HepG2 (cell line): ENCODE data around the gene SH3BP5. TPM values are rescaled to one million over a fixed set of nuclear protein-coding genes. Genes with fewer than 3 reads are reported as not detected.

ENCODE experiments used
- ATAC-seq: fragments of 200-7000 bp; cut with Tn5 transposase; 3 replicates; pipeline ENCODE4 v1.9.1; 2020; ENCODE audit warnings: mild to moderate bottlenecking, moderate library complexity
- BruUV-seq: library from RNA; stranded (reverse); fragments of 400-500 nt; replicated peaks from 2 replicates; lab custom pipeline; 2021; lab: Mats Ljungman, UMichigan
- CTCF ChIA-PET: fragments of 300-600 bp; formaldehyde crosslinking; extraction: SDS; loops from one replicate; lab custom pipeline; 2021; ENCODE audit warnings: low total read pairs, inconsistent platforms, low intra/inter-chr PET ratio; lab: Yijun Ruan, JAX
- POLR2A ChIA-PET: fragments of 350-600 bp; sonication (Branson Sonifier 250); formaldehyde crosslinking; loops from one replicate; lab custom pipeline; 2020; ENCODE audit warnings: antibody characterized with exemption, inconsistent platforms; lab: Yijun Ruan, JAX
- DNase-seq: peaks from one replicate; pipeline ENCODE4 v3.0.0-alpha.2; 2015; ENCODE audit warnings: low spot score
- FAIRE-seq: peaks from 3 replicates; lab custom pipeline; 2011; peaks lifted over from hg19 to GRCh38; lab: Jason Lieb, UNC
- H2AFZ ChIP-seq: one replicate; pipeline ENCODE4 v1.6.1; 2011; ENCODE audit warnings: low read length, inconsistent platforms
- H3K27ac ChIP-seq: fragments of 300-600 bp; 3 replicates; pipeline ENCODE4 v1.8.0; 2011; ENCODE audit warnings: mixed run types, mild to moderate bottlenecking, mixed read lengths, low read length, inconsistent platforms; ENCODE audit not compliant: insufficient read depth; ENCODE audit errors: extremely low read length
- H3K27me3 ChIP-seq, 2 experiments: fragments of 200-600 bp in 1 of 2; 2 replicates in 1 of 2; 3 replicates in 1 of 2; pipeline versions ENCODE4 v1.6.0 to v1.8.0; 2011; ENCODE audit warnings: low read length in 2 of 2, mild to moderate bottlenecking in 2 of 2, moderate library complexity in 2 of 2, inconsistent platforms in 1 of 2; ENCODE audit not compliant: insufficient read depth in 2 of 2, control insufficient read depth in 1 of 2
- H3K36me3 ChIP-seq, 2 experiments: fragments of 200-600 bp in 1 of 2; replicated peaks in 1 of 2; 2 replicates in 1 of 2; 3 replicates in 1 of 2; pipeline versions ENCODE4 v1.5.1 to v1.8.0; 2011; ENCODE audit warnings: low read length in 2 of 2, inconsistent platforms in 1 of 2; ENCODE audit not compliant: insufficient read depth in 2 of 2, control insufficient read depth in 1 of 2
- H3K4me1 ChIP-seq: 2 replicates; pipeline ENCODE4 v1.5.1; 2012; ENCODE audit warnings: low read length, inconsistent platforms; ENCODE audit not compliant: insufficient read depth
- H3K4me2 ChIP-seq: 2 replicates; pipeline ENCODE4 v1.6.0; 2011; ENCODE audit warnings: low read depth, low read length, inconsistent platforms
- H3K4me3 ChIP-seq, 3 experiments: fragments of 200-600 bp in 1 of 3; sonication (generic), shearing (Covaris generic) in 1 of 3; replicated peaks in 1 of 3; 2 replicates each; pipeline ENCODE4 v1.5.1; 2011 to 2016; ENCODE audit warnings: low read length in 3 of 3, inconsistent platforms in 2 of 3, low read depth in 2 of 3, mild to moderate bottlenecking in 2 of 3, control low read depth in 1 of 3, mixed read lengths in 1 of 3; ENCODE audit not compliant: insufficient read depth in 1 of 3
- H3K79me2 ChIP-seq: one replicate; pipeline ENCODE4 v1.6.1; 2011; ENCODE audit warnings: low read length, inconsistent platforms; ENCODE audit not compliant: insufficient read depth
- H3K9ac ChIP-seq: 2 replicates; pipeline ENCODE4 v1.6.0; 2011; ENCODE audit warnings: mild to moderate bottlenecking, low read depth, low read length, inconsistent platforms; ENCODE audit not compliant: insufficient read depth
- H3K9me3 ChIP-seq: 2 replicates; pipeline ENCODE4 v1.5.1; 2012; ENCODE audit warnings: mild to moderate bottlenecking, low read length
- H4K20me1 ChIP-seq: 2 replicates; pipeline ENCODE4 v1.6.0; 2011; ENCODE audit warnings: inconsistent platforms, mild to moderate bottlenecking, low read length, moderate library complexity; ENCODE audit not compliant: insufficient read depth
- CHD2 ChIP-seq: IDR thresholded peaks from 2 replicates; pipeline ENCODE4 v1.6.1; 2011; ENCODE audit warnings: low read depth, low read length, improper control_type of control experiment
- ELF4 ChIP-seq: sonication (generic); formaldehyde crosslinking; IDR thresholded peaks from 2 replicates; pipeline ENCODE4 v1.5.0; 2020; ENCODE audit warnings: missing genetic modification reagents, mild to moderate bottlenecking, moderate library complexity, borderline replicate concordance
- HOXA9 ChIP-seq: sonication (generic); formaldehyde crosslinking; IDR thresholded peaks from 2 replicates; pipeline ENCODE4 v1.8.1; 2022; ENCODE audit warnings: missing genetic modification reagents, mild to moderate bottlenecking, moderate library complexity, borderline replicate concordance
- KDM2A ChIP-seq: sonication (generic); formaldehyde crosslinking; IDR thresholded peaks from 2 replicates; pipeline ENCODE4 v1.4.0; 2020; ENCODE audit warnings: low read depth, missing genetic modification reagents, borderline replicate concordance
- LCORL ChIP-seq, 2 experiments: fragments of 450-650 bp in 1 of 2; sonication (generic) in 1 of 2; formaldehyde crosslinking in 1 of 2; IDR thresholded peaks; 2 replicates each; pipeline versions ENCODE4 v1.5.0 to v1.6.1; 2017 to 2020; ENCODE audit warnings: antibody characterized with exemption in 1 of 2, missing genetic modification reagents in 1 of 2
- PLRG1 ChIP-seq: fragments of 450-650 bp; conservative IDR thresholded peaks from 2 replicates; pipeline ENCODE4 v1.6.1; 2016
- RFX3 ChIP-seq: IDR thresholded peaks from 2 replicates; pipeline ENCODE4 v1.6.1; 2016; ENCODE audit warnings: missing biosample characterization, missing genetic modification reagents
- SOX6 ChIP-seq, 2 experiments: fragments of 450-650 bp in 1 of 2; sonication (generic) in 1 of 2; formaldehyde crosslinking in 1 of 2; IDR thresholded peaks; 2 replicates each; pipeline versions ENCODE4 v1.4.0 to v1.6.1; 2017 to 2020; ENCODE audit warnings: antibody characterized with exemption in 1 of 2, mild to moderate bottlenecking in 1 of 2, missing genetic modification reagents in 1 of 2
- SP4 ChIP-seq: sonication (generic); formaldehyde crosslinking; IDR thresholded peaks from 2 replicates; pipeline ENCODE4 v1.8.1; 2023; ENCODE audit warnings: mild to moderate bottlenecking, missing genetic modification reagents
- WIZ ChIP-seq: sonication (generic); formaldehyde crosslinking; IDR thresholded peaks from 2 replicates; pipeline ENCODE4 v1.5.1; 2020; ENCODE audit warnings: mild to moderate bottlenecking, missing genetic modification reagents
- XRCC5 ChIP-seq: fragments of 200-400 bp; formaldehyde crosslinking; optimal IDR thresholded peaks from 2 replicates; pipeline ENCODE3; 2017; ENCODE audit warnings: mild to moderate bottlenecking, low read length
- ZNF225 ChIP-seq: sonication (generic); formaldehyde crosslinking; IDR thresholded peaks from 2 replicates; pipeline ENCODE4 v1.4.0; 2020; ENCODE audit warnings: mild to moderate bottlenecking, missing genetic modification reagents
- ZNF350 ChIP-seq: sonication (generic); formaldehyde crosslinking; IDR thresholded peaks from 2 replicates; pipeline ENCODE4 v1.4.0; 2020; ENCODE audit warnings: mild to moderate bottlenecking, low read depth, missing genetic modification reagents, borderline replicate concordance
- ZNF879 ChIP-seq: sonication (generic); formaldehyde crosslinking; IDR thresholded peaks from 2 replicates; pipeline ENCODE4 v1.8.1; 2023; ENCODE audit warnings: missing genetic modification reagents
- WGBS: methylation state at CpG from one replicate; pipeline ENCODE4 v1.1.6; 2017; ENCODE audit warnings: low lambda C conversion rate; 5-methylcytosine and 5-hydroxymethylcytosine counted together
- in situ Hi-C: cut with HindIII; loops from 2 replicates; pipeline ENCODE4 v1.10.0; 2017; ENCODE audit warnings: low pct_unique_long_range_greater_than_20kb; ENCODE audit not compliant: extremely low pct_ligation_motif_present
- intact Hi-C: fragments of 100-400 bp; cut with micrococcal nuclease; formaldehyde crosslinking; loops from one replicate; pipeline ENCODE4 v1.10.0; 2022; ENCODE audit not compliant: unreplicated experiment
- polyA plus RNA-seq, 8 experiments: library from polyadenylated mRNA; depleted of rRNA in 3 of 8; stranded (reverse) in 7 of 8; unstranded in 1 of 8; fragments of >200 nt; fragmentation: Illumina TruSeq in 4 of 8; extraction: Trizol in 4 of 8; gene quantifications; 2 replicates each; pipeline versions ENCODE4 v1.2.1 to v1.2.3, GENCODE V29; 2011 to 2016; ENCODE audit warnings: low read depth in 4 of 8, missing spikeins in 1 of 8, mixed read lengths in 1 of 8; ENCODE audit not compliant: insufficient read depth in 1 of 8
- total RNA-seq, 5 experiments: library from RNA; depleted of rRNA; stranded (reverse); fragments of >200 nt; fragmentation: Illumina TruSeq; extraction: Trizol; gene quantifications; 2 replicates each; pipeline ENCODE4 v1.2.3, GENCODE V29; 2016; ENCODE audit warnings: low read depth in 1 of 5
- TF ChIP-seq, protein P1 (sequence below): sonication (generic); formaldehyde crosslinking; conservative IDR thresholded peaks from 2 replicates; pipeline ENCODE4 v1.4.0; 2020; ENCODE audit warnings: missing genetic modification reagents
- TF ChIP-seq, protein P2 (sequence below): sonication (generic); formaldehyde crosslinking; IDR thresholded peaks from one replicate; pipeline ENCODE4 v1.5.1; 2020; ENCODE audit warnings: mild to moderate bottlenecking, missing genetic modification reagents; ENCODE audit errors: not compliant biosample characterization

Gene SH3BP5
- total and polyA plus RNA-seq, 2 of the 13 experiments (the other 11 are each of a cell fraction or from before 2014, with no cell fraction given) = 0.09 to 0.16 TPM

- TF ChIP-seq LCORL (IDR thresholded peaks at IDR 0.05) (no peak), LCORL (CRISPR knock-in tag; IDR thresholded peaks at IDR 0.05) (no peak), CHD2 (no peak), KDM2A (CRISPR knock-in tag) (no peak), ZNF350 (CRISPR knock-in tag) (no peak), HOXA9 (no peak), RFX3 (no peak), ZNF225 (CRISPR knock-in tag) (no peak), WIZ (CRISPR knock-in tag) (no peak)
Measured at GRCh38 chr3:15218689-15219088, 113.7 kb downstream of the SH3BP5 start (continued).

- no peak for ATAC-seq
- FAIRE-seq = no peak
- in situ Hi-C loops (no loop called here), intact Hi-C loops (no loop called here)
- Histone ChIP-seq H2AFZ (no peak overlapping the region), H3K79me2 (no peaks in the 10 kb centered on the region), H3K36me3 (peaks cover 16 to 73% of the 10 kb centered on the region in 2 experiments), H4K20me1 (no peaks in the 10 kb centered on the region; the same call in 1 of the 2 replicates), H3K27ac (no peak overlapping the region), H3K27me3 (no peaks in the 10 kb centered on the region), H3K9me3 (no peaks in the 10 kb centered on the region), H3K4me1 (peaks cover 12% of the 10 kb centered on the region), H3K4me3 (no peak overlapping the region), H3K9ac (no peak overlapping the region), H3K4me2 (no peak overlapping the region)
- no TSS peak for BruUV-seq
- ChIA-PET CTCF (no interaction called here), POLR2A (interaction anchor here (1.3 kb wide), 1 partner anchor 12 kb away, joined by 3 read pairs; the partner anchor contains the start of gene CAPN7)
- 97% methylated on average over 2 of the region's 2 CpGs for WGBS
- no peak for DNase-seq
- TF ChIP-seq ZNF879 = no peak
- no peak for TF ChIP-seq XRCC5
- TF ChIP-seq, protein P1, sequence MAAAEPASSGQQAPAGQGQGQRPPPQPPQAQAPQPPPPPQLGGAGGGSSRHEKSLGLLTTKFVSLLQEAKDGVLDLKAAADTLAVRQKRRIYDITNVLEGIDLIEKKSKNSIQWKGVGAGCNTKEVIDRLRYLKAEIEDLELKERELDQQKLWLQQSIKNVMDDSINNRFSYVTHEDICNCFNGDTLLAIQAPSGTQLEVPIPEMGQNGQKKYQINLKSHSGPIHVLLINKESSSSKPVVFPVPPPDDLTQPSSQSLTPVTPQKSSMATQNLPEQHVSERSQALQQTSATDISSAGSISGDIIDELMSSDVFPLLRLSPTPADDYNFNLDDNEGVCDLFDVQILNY (CRISPR knock-in tag) = no peak
- TF ChIP-seq SP4 (CRISPR knock-in tag) = no peak
- TF ChIP-seq PLRG1 = no peak
- no peak for TF ChIP-seq SOX6 (IDR thresholded peaks at IDR 0.05)
- no peak for TF ChIP-seq SOX6 (CRISPR knock-in tag; IDR thresholded peaks at IDR 0.05)
- TF ChIP-seq, protein P2, sequence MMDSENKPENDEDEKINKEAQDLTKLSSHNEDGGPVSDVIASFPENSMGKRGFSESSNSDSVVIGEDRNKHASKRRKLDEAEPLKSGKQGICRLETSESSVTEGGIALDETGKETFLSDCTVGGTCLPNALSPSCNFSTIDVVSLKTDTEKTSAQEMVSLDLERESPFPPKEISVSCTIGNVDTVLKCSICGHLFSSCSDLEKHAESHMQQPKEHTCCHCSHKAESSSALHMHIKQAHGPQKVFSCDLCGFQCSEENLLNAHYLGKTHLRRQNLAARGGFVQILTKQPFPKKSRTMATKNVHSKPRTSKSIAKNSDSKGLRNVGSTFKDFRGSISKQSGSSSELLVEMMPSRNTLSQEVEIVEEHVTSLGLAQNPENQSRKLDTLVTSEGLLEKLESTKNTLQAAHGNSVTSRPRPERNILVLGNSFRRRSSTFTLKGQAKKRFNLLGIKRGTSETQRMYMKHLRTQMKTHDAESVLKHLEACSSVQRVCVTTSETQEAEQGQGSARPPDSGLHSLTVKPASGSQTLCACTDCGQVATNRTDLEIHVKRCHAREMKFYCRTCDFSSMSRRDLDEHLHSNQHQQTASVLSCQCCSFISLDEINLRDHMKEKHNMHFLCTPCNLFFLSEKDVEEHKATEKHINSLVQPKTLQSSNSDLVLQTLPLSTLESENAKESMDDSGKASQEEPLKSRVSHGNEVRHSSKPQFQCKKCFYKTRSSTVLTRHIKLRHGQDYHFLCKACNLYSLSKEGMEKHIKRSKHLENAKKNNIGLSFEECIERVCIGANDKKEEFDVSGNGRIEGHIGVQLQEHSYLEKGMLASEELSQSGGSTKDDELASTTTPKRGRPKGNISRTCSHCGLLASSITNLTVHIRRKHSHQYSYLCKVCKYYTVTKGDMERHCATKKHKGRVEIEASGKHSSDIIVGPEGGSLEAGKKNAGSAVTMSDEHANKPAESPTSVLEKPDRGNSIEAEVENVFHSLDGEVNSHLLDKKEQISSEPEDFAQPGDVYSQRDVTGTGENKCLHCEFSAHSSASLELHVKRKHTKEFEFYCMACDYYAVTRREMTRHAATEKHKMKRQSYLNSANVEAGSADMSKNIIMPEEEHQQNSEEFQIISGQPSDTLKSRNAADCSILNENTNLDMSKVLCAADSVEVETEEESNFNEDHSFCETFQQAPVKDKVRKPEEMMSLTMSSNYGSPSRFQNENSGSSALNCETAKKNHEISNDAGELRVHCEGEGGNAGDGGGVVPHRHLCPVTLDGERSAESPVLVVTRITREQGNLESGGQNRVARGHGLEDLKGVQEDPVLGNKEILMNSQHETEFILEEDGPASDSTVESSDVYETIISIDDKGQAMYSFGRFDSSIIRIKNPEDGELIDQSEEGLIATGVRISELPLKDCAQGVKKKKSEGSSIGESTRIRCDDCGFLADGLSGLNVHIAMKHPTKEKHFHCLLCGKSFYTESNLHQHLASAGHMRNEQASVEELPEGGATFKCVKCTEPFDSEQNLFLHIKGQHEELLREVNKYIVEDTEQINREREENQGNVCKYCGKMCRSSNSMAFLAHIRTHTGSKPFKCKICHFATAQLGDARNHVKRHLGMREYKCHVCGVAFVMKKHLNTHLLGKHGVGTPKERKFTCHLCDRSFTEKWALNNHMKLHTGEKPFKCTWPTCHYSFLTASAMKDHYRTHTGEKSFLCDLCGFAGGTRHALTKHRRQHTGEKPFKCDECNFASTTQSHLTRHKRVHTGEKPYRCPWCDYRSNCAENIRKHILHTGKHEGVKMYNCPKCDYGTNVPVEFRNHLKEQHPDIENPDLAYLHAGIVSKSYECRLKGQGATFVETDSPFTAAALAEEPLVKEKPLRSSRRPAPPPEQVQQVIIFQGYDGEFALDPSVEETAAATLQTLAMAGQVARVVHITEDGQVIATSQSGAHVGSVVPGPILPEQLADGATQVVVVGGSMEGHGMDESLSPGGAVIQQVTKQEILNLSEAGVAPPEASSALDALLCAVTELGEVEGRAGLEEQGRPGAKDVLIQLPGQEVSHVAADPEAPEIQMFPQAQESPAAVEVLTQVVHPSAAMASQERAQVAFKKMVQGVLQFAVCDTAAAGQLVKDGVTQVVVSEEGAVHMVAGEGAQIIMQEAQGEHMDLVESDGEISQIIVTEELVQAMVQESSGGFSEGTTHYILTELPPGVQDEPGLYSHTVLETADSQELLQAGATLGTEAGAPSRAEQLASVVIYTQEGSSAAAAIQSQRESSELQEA (CRISPR knock-in tag) = no peak
- TF ChIP-seq ELF4 (CRISPR knock-in tag) = no peak
Measured at GRCh38 chr3:15217841-15218267, 114.5 kb downstream of the SH3BP5 start.
